ENCODE data around the gene FGD2.

DNA sequence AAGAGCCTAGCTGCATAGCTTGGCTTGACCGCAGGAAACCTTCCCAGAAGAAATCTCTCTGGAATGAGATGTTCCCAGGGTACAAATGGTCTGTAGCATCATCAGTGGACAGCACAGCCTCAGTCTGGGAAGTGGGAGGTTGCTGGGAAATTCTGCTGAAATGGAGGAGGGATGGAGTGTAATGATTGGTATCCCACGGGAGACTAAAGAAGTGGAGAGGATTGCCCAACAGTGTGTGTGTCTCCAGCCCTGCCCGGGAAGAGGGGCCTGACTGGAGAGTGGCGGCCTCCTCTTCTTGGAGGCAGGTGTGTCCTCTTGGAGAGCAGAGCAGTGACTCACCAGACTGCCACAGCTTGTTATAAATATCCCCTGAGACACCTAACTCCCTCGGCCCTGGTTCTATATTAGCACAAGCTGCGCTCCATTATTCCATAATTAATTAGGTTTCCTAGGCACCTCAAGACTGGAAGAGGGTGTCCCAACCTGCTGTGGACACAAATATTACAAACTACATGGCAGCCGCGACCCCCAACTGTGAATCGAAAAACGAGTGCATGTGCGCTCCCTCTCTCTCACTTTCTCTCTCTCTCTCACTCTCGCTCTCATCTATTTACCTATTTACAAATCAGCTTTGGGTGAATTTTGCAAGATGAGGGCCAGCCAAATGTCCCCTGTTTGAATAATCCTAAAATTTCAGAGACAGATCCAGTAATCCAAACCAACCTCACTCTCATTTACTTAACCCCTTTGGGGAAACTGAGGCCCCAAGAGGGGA, 68.8 kb downstream of the FGD2 start:
- TF ChIP-seq POLR2AphosphoS5 (IDR thresholded peaks at IDR 0.05): no peak
- TF ChIP-seq EZH2 (IDR thresholded peaks at IDR 0.05; ENCODE audit: borderline replicate concordance, insufficient read depth, low read length, poor library complexity, severe bottlenecking): no peak

All from neural cell (in vitro differentiated cells).